Measurements from ENCODE around the gene DGKB.

DNA sequence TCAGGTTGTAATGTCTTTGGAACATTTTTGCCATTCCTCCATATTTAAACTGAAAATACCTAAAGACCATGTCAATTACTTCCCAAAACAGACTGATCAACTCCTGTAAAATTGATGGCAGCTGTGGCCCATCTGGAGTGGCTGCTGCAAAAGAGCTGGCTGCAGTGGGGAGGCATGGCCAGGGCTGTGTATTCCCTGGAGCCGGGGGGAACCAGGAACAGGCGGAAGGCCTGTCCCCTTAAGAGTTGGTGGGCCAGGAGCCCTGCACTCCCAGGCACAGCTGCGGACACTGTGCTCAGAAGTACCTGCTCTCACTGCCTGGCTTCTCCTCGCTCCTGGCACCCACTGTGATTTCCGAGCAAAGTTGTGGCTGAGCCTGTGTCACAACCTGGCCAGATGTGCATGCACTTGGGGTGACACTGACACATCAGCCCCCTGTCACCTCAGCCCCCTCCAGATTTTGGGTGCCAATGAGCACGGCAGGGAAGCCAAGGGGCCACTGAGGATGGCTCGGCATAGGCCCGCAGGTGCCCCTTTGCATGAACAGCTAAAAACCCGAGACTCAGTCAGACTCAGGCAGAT, 116.1 kb downstream of the DGKB start:
- TF ChIP-seq, protein P1, sequence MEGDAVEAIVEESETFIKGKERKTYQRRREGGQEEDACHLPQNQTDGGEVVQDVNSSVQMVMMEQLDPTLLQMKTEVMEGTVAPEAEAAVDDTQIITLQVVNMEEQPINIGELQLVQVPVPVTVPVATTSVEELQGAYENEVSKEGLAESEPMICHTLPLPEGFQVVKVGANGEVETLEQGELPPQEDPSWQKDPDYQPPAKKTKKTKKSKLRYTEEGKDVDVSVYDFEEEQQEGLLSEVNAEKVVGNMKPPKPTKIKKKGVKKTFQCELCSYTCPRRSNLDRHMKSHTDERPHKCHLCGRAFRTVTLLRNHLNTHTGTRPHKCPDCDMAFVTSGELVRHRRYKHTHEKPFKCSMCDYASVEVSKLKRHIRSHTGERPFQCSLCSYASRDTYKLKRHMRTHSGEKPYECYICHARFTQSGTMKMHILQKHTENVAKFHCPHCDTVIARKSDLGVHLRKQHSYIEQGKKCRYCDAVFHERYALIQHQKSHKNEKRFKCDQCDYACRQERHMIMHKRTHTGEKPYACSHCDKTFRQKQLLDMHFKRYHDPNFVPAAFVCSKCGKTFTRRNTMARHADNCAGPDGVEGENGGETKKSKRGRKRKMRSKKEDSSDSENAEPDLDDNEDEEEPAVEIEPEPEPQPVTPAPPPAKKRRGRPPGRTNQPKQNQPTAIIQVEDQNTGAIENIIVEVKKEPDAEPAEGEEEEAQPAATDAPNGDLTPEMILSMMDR (IDR thresholded peaks at IDR 0.05) = no peak
- no peak for TF ChIP-seq POLR2AphosphoS5 (IDR thresholded peaks at IDR 0.05)
- no peak for TF ChIP-seq EP300 (IDR thresholded peaks at IDR 0.05)
- no peak for TF ChIP-seq POLR2A (IDR thresholded peaks at IDR 0.05)

Measured in gastroesophageal sphincter (tissue), 3 donors.